HG02884 (cell line): ENCODE data around the gene VPS13C.

Experiments used
- ATAC-seq: cut with Tn5 transposase; IDR thresholded peaks from one replicate; pipeline ENCODE4 v1.9.1; 2021; ENCODE audit warnings: mild to moderate bottlenecking, moderate library complexity; ENCODE audit not compliant: unreplicated experiment

VPS13C gene

GRCh38 chr15:61822511-61822910 is 237.7 kb downstream of the VPS13C start:
- no peak for ATAC-seq

- ATAC-seq, result no peak
These were observed 239.3 kb downstream of the VPS13C start for GRCh38 chr15:61820951-61821350.

- no peak for ATAC-seq
These were observed 240.0 kb downstream of the VPS13C start for GRCh38 chr15:61820212-61820611.

- ATAC-seq, result no peak
These were observed 240.9 kb downstream of the VPS13C start for GRCh38 chr15:61819386-61819785.

- ATAC-seq, result no peak
These were observed 241.4 kb downstream of the VPS13C start for GRCh38 chr15:61818801-61819200.

- ATAC-seq, result no peak
These were observed 243.4 kb downstream of the VPS13C start for GRCh38 chr15:61816856-61817255.

- ATAC-seq, result no peak
These were observed 244.7 kb downstream of the VPS13C start for GRCh38 chr15:61815356-61816083.

GRCh38 chr15:61812476-61812875 is 247.8 kb downstream of the VPS13C start:
- ATAC-seq, result no peak

- no peak for ATAC-seq
These were observed 248.3 kb downstream of the VPS13C start for GRCh38 chr15:61811952-61812351.

- no peak for ATAC-seq
These were observed 251.0 kb downstream of the VPS13C start for GRCh38 chr15:61809216-61809615.

GRCh38 chr15:61807281-61807929 is 252.8 kb downstream of the VPS13C start:
- no peak for ATAC-seq
